ENCODE results near the gene ERI2.
"Not testable (repeated sequence)": the region's sequence is repeated elsewhere in the genome, so short reads cannot be mapped to it uniquely, and the experiment has no call there.

ERI2 gene

DNA sequence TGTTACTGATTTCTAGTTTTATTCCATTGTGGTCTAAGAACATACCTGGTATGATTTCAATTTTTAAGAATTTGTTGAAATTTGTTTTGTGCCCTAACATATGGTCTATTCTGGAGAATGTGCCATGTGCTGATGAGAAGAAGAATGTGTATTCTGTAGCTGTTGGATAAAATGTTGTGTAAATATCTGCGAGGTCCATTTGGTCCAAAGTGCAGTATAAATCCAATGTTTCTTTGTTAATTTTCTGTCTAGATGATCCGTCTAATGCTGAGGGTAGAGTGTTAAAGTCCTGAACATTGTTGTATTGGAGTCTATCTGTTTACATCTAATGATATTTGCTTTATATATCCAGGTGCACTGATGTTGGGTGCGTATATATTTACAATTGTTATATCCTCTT lies 32.6 kb downstream of the ERI2 start:
- CTCF ChIA-PET: interaction anchor here (1.3 to 8.8 kb wide), 5 partner anchors 9 to 33 kb away, joined by 4 to 67 read pairs (median 8); partner anchors contain the start of genes ACSM3, ERI2 and REXO5
- 100% methylated on average over 1 of the region's 3 CpGs for WGBS (ENCODE audit: insufficient coverage)
- H3K9me3 ChIP-seq (ENCODE audit: control extremely low read depth in 1 of 5, control insufficient read depth in 4 of 5, insufficient read depth in 2 of 5, low read depth in 1 of 5, low read length in 4 of 5): no peaks in the 10 kb centered on the region

GRCh38 chr16:20768818-20769217 lies 37.5 kb downstream of the ERI2 start:
- ChIA-PET CTCF (no interaction called here), POLR2A (no interaction called here)
- peaks cover 0 to 8% (median under 1%) of the 10 kb centered on the region in 4 experiments for H3K36me3 ChIP-seq (ENCODE audit: control insufficient read depth in 4 of 4, insufficient read depth in 4 of 4, low read length in 3 of 4)
- no peak overlapping the region for H3K4me3 ChIP-seq (ENCODE audit: control insufficient read depth in 1 of 7, extremely low read depth in 1 of 7, insufficient read depth in 4 of 7, low read depth in 2 of 7, low read length in 6 of 7)
- DNase-seq: no peak
- 67% methylated on average over 1 of the region's 1 CpG for WGBS (ENCODE audit: insufficient coverage)
- H3K27me3 ChIP-seq (replicated peaks in 2 of 5; ENCODE audit: control insufficient read depth in 4 of 5, insufficient read depth in 5 of 5, low read length in 4 of 5): no peaks in the 10 kb centered on the region
- peaks cover 0 to 29% (median 14%) of the 10 kb centered on the region in 4 experiments for H3K4me1 ChIP-seq (ENCODE audit: control extremely low read depth in 1 of 4, control insufficient read depth in 4 of 4, insufficient read depth in 4 of 4, low read length in 3 of 4)
- H3K27ac ChIP-seq (ENCODE audit: insufficient read depth in 1 of 2, low read depth in 1 of 2, low read length in 2 of 2, poor library complexity in 1 of 2, severe bottlenecking in 2 of 2): no peak overlapping the region
- H3K9me3 ChIP-seq (ENCODE audit: control extremely low read depth in 1 of 5, control insufficient read depth in 4 of 5, insufficient read depth in 2 of 5, low read depth in 1 of 5, low read length in 4 of 5): no peaks in the 10 kb centered on the region

More for the DNA sequence above, 32.6 kb downstream of the ERI2 start:
- Histone ChIP-seq H3K27me3 (replicated peaks in 2 of 5; ENCODE audit: control insufficient read depth in 4 of 5, insufficient read depth in 5 of 5, low read length in 4 of 5) (no peaks in the 10 kb centered on the region), H3K27ac (ENCODE audit: insufficient read depth in 1 of 2, low read depth in 1 of 2, low read length in 2 of 2, poor library complexity in 1 of 2, severe bottlenecking in 2 of 2) (no peak overlapping the region), H3K4me1 (ENCODE audit: control extremely low read depth in 1 of 4, control insufficient read depth in 4 of 4, insufficient read depth in 4 of 4, low read length in 3 of 4) (peaks cover 0 to 7% (median 0%) of the 10 kb centered on the region in 4 experiments), H3K36me3 (ENCODE audit: control insufficient read depth in 4 of 4, insufficient read depth in 4 of 4, low read length in 3 of 4) (peaks cover 6 to 30% (median 9%) of the 10 kb centered on the region in 4 experiments), H3K4me3 (ENCODE audit: control insufficient read depth in 1 of 7, extremely low read depth in 1 of 7, insufficient read depth in 4 of 7, low read depth in 2 of 7, low read length in 6 of 7) (no peak overlapping the region)
- no peak for DNase-seq
- POLR2A ChIA-PET: interaction anchor here (0.6 kb wide), 1 partner anchor 100 kb away, joined by 4 read pairs; no protein-coding TSS in a partner anchor

- Histone ChIP-seq H3K27ac (ENCODE audit: insufficient read depth in 1 of 2, low read depth in 1 of 2, low read length in 2 of 2, poor library complexity in 1 of 2, severe bottlenecking in 2 of 2) (no peak overlapping the region), H3K9me3 (ENCODE audit: control extremely low read depth in 1 of 5, control insufficient read depth in 4 of 5, insufficient read depth in 2 of 5, low read depth in 1 of 5, low read length in 4 of 5) (no peaks in the 10 kb centered on the region), H3K27me3 (replicated peaks in 2 of 5; ENCODE audit: control insufficient read depth in 4 of 5, insufficient read depth in 5 of 5, low read length in 4 of 5) (no peaks in the 10 kb centered on the region), H3K36me3 (ENCODE audit: control insufficient read depth in 4 of 4, insufficient read depth in 4 of 4, low read length in 3 of 4) (peaks cover 0 to 8% (median under 1%) of the 10 kb centered on the region in 4 experiments), H3K4me1 (ENCODE audit: control extremely low read depth in 1 of 4, control insufficient read depth in 4 of 4, insufficient read depth in 4 of 4, low read length in 3 of 4) (peaks cover 0 to 34% (median 19%) of the 10 kb centered on the region in 4 experiments), H3K4me3 (ENCODE audit: control insufficient read depth in 1 of 7, extremely low read depth in 1 of 7, insufficient read depth in 4 of 7, low read depth in 2 of 7, low read length in 6 of 7) (no peak overlapping the region)
- ChIA-PET POLR2A (no interaction called here), CTCF (no interaction called here)
- 100% methylated on average over 1 of the region's 1 CpG for WGBS (ENCODE audit: insufficient coverage)
- no peak for DNase-seq
These were observed 38.2 kb downstream of the ERI2 start for GRCh38 chr16:20768121-20768520.

GRCh38 chr16:20767577-20767976 lies 38.7 kb downstream of the ERI2 start:
- CTCF ChIA-PET: no interaction called here
- Histone ChIP-seq H3K36me3 (ENCODE audit: control insufficient read depth in 4 of 4, insufficient read depth in 4 of 4, low read length in 3 of 4) (peaks cover 0 to 8% (median under 1%) of the 10 kb centered on the region in 4 experiments), H3K27ac (ENCODE audit: insufficient read depth in 1 of 2, low read depth in 1 of 2, low read length in 2 of 2, poor library complexity in 1 of 2, severe bottlenecking in 2 of 2) (no peak overlapping the region)

GRCh38 chr16:20766294-20766693 lies 40.0 kb downstream of the ERI2 start:
- no peak overlapping the region for H3K4me3 ChIP-seq (ENCODE audit: control insufficient read depth in 1 of 7, extremely low read depth in 1 of 7, insufficient read depth in 4 of 7, low read depth in 2 of 7, low read length in 6 of 7)
- ChIA-PET POLR2A (no interaction called here), CTCF (interaction anchor here (1.4 to 3.1 kb wide), 2 partner anchors 21 to 125 kb away, joined by 3 to 9 read pairs; no protein-coding TSS in a partner anchor)
- H3K27me3 ChIP-seq (replicated peaks in 2 of 5; ENCODE audit: control insufficient read depth in 4 of 5, insufficient read depth in 5 of 5, low read length in 4 of 5): no peaks in the 10 kb centered on the region
- H3K9me3 ChIP-seq (ENCODE audit: control extremely low read depth in 1 of 5, control insufficient read depth in 4 of 5, insufficient read depth in 2 of 5, low read depth in 1 of 5, low read length in 4 of 5): peaks cover 0 to 12% (median 3%) of the 10 kb centered on the region in 5 experiments
- H3K36me3 ChIP-seq (ENCODE audit: control insufficient read depth in 4 of 4, insufficient read depth in 4 of 4, low read length in 3 of 4): peaks cover 0 to 8% (median under 1%) of the 10 kb centered on the region in 4 experiments
- H3K27ac ChIP-seq (ENCODE audit: insufficient read depth in 1 of 2, low read depth in 1 of 2, low read length in 2 of 2, poor library complexity in 1 of 2, severe bottlenecking in 2 of 2): no peak overlapping the region
- H3K4me1 ChIP-seq (ENCODE audit: control extremely low read depth in 1 of 4, control insufficient read depth in 4 of 4, insufficient read depth in 4 of 4, low read length in 3 of 4): peaks cover 0 to 35% (median 19%) of the 10 kb centered on the region in 4 experiments
- no CpG with 5 or more reads among the region's 5 CpGs for WGBS (ENCODE audit: insufficient coverage)
- DNase-seq: no peak

More at GRCh38 chr16:20767577-20767976, 38.7 kb downstream of the ERI2 start:
- Histone ChIP-seq H3K4me3 (ENCODE audit: control insufficient read depth in 1 of 7, extremely low read depth in 1 of 7, insufficient read depth in 4 of 7, low read depth in 2 of 7, low read length in 6 of 7) (no peak overlapping the region), H3K4me1 (ENCODE audit: control extremely low read depth in 1 of 4, control insufficient read depth in 4 of 4, insufficient read depth in 4 of 4, low read length in 3 of 4) (peaks cover 0 to 35% (median 19%) of the 10 kb centered on the region in 4 experiments), H3K9me3 (ENCODE audit: control extremely low read depth in 1 of 5, control insufficient read depth in 4 of 5, insufficient read depth in 2 of 5, low read depth in 1 of 5, low read length in 4 of 5) (no peaks in the 10 kb centered on the region), H3K27me3 (replicated peaks in 2 of 5; ENCODE audit: control insufficient read depth in 4 of 5, insufficient read depth in 5 of 5, low read length in 4 of 5) (no peaks in the 10 kb centered on the region)
- POLR2A ChIA-PET: no interaction called here
- DNase-seq: no peak

DNA sequence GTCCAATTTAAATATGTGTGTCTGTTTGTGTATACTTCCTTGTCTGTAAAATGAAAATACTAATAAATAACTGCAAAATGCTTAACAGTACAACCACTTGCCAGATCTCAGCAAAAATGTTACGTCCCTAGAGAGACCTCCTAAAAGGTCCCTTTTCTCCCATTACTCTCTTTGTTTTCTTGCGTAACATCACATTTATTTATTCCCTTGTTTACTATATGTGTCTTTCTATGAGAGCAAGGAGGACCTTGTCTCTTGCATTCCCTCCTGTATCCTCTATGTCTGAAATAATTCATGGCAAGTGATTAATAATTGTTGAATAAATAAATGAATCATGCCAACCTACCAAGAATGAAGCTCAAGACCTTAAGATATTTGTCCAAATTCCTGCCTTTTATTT lies 40.5 kb downstream of the ERI2 start:
- CTCF ChIA-PET: interaction anchor here (1.4 to 3.1 kb wide), 3 partner anchors 10 to 125 kb away, joined by 3 to 9 read pairs (median 8); no protein-coding TSS in a partner anchor
- Histone ChIP-seq H3K9me3 (ENCODE audit: control extremely low read depth in 1 of 5, control insufficient read depth in 4 of 5, insufficient read depth in 2 of 5, low read depth in 1 of 5, low read length in 4 of 5) (peaks cover 0 to 16% (median 5%) of the 10 kb centered on the region in 5 experiments), H3K27ac (ENCODE audit: insufficient read depth in 1 of 2, low read depth in 1 of 2, low read length in 2 of 2, poor library complexity in 1 of 2, severe bottlenecking in 2 of 2) (peak overlapping the region in 1 of 2 experiments; percentile 55), H3K36me3 (ENCODE audit: control insufficient read depth in 4 of 4, insufficient read depth in 4 of 4, low read length in 3 of 4) (peaks cover 0 to 6% (median under 1%) of the 10 kb centered on the region in 4 experiments), H3K4me3 (ENCODE audit: control insufficient read depth in 1 of 7, extremely low read depth in 1 of 7, insufficient read depth in 4 of 7, low read depth in 2 of 7, low read length in 6 of 7) (peak overlapping the region in 1 of 7 experiments; percentile 51), H3K4me1 (ENCODE audit: control extremely low read depth in 1 of 4, control insufficient read depth in 4 of 4, insufficient read depth in 4 of 4, low read length in 3 of 4) (peaks cover 0 to 35% (median 19%) of the 10 kb centered on the region in 4 experiments), H3K27me3 (replicated peaks in 2 of 5; ENCODE audit: control insufficient read depth in 4 of 5, insufficient read depth in 5 of 5, low read length in 4 of 5) (no peaks in the 10 kb centered on the region)
- WGBS (ENCODE audit: insufficient coverage): no CpG with 5 or more reads among the region's 2 CpGs
- POLR2A ChIA-PET: no interaction called here
- DNase-seq: no peak

DNA sequence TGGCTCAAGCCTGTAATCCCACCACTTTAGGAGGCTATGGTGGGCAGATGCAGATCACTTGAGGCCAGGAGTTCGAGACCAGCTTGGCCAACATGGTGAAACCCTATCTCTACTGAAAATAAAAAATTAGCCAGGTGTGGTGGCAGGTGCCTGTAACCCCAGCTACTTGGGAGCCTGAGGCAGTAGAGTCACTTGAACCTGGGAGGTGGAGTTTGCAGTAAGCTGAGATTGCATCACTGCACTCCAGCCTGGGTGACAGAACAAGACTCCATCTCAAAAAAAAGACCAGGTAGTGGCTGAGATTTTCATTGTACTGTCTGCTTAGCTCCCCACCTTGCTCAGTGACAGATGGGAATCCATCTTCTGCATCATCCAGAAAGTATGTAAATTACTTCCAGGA lies 41.8 kb downstream of the ERI2 start:
- Histone ChIP-seq H3K4me3 (ENCODE audit: control insufficient read depth in 1 of 7, extremely low read depth in 1 of 7, insufficient read depth in 4 of 7, low read depth in 2 of 7, low read length in 6 of 7) (peak overlapping the region in 4 of 7 experiments; percentile 5 to 72 (median 37)), H3K27ac (ENCODE audit: insufficient read depth in 1 of 2, low read depth in 1 of 2, low read length in 2 of 2, poor library complexity in 1 of 2, severe bottlenecking in 2 of 2) (peak overlapping the region in 1 of 2 experiments; percentile 55), H3K9me3 (ENCODE audit: control extremely low read depth in 1 of 5, control insufficient read depth in 4 of 5, insufficient read depth in 2 of 5, low read depth in 1 of 5, low read length in 4 of 5) (peaks cover 0 to 20% (median 5%) of the 10 kb centered on the region in 5 experiments), H3K4me1 (ENCODE audit: control extremely low read depth in 1 of 4, control insufficient read depth in 4 of 4, insufficient read depth in 4 of 4, low read length in 3 of 4) (peaks cover 0 to 38% (median 19%) of the 10 kb centered on the region in 4 experiments)
- WGBS (ENCODE audit: insufficient coverage): 80% methylated on average over 1 of the region's 1 CpG
- not testable (repeated sequence) for H3K27me3 ChIP-seq (replicated peaks in 2 of 5; ENCODE audit: control insufficient read depth in 4 of 5, insufficient read depth in 5 of 5, low read length in 4 of 5); DNase-seq; H3K36me3 ChIP-seq (ENCODE audit: control insufficient read depth in 4 of 4, insufficient read depth in 4 of 4, low read length in 3 of 4)
- ChIA-PET CTCF (interaction anchor here (1.1 to 3.1 kb wide), 4 partner anchors 9 to 19 kb away, joined by 4 to 9 read pairs (median 8); no protein-coding TSS in a partner anchor), POLR2A (interaction anchor here (1.1 kb wide), 2 partner anchors 19 to 23 kb away, joined by 3 read pairs; partner anchors contain the start of gene THUMPD1)

Data from common myeloid progenitor, CD34-positive (primary cell).